SK-N-SH treated with all-trans-retinoic acid at 6 μM for 48 hours (cell line): ENCODE measurements around the gene ZGPAT.

Experiments used
- ATAC-seq: fragments of 200-7000 bp; cut with Tn5 transposase; 3 replicates; pipeline ENCODE4 v1.9.1; 2020; ENCODE audit warnings: mild to moderate bottlenecking, moderate library complexity
- ARNTL ChIP-seq: fragments of 450-650 bp; formaldehyde crosslinking; IDR thresholded peaks from 2 replicates; pipeline ENCODE4 v1.5.0; 2020; ENCODE audit warnings: low read depth, mild to moderate bottlenecking, moderate library complexity, borderline replicate concordance
- BACH2 ChIP-seq: fragments of 250-450 bp; sonication (Bioruptor Pico); IDR thresholded peaks from 2 replicates; pipeline ENCODE4 v1.9.0; 2021; ENCODE audit warnings: mild to moderate bottlenecking, borderline replicate concordance
- ESRRG ChIP-seq: fragments of 250-450 bp; sonication (Bioruptor Pico); IDR thresholded peaks from 2 replicates; pipeline ENCODE4 v1.6.1; 2021; ENCODE audit warnings: mild to moderate bottlenecking
- GLIS3 ChIP-seq: fragments of 250-450 bp; sonication (Bioruptor Pico); IDR thresholded peaks from 2 replicates; pipeline ENCODE4 v1.5.0; 2020; ENCODE audit warnings: mild to moderate bottlenecking, moderate library complexity
- ISL1 ChIP-seq: fragments of 250-450 bp; sonication (Bioruptor Pico); IDR thresholded peaks from 2 replicates; pipeline ENCODE4 v2.1.2; 2022; ENCODE audit warnings: mild to moderate bottlenecking, moderate library complexity
- OSR1 ChIP-seq: fragments of 250-450 bp; sonication (Bioruptor Pico); IDR thresholded peaks from 2 replicates; pipeline ENCODE4 v1.8.0; 2022; ENCODE audit warnings: moderate library complexity, mild to moderate bottlenecking, inconsistent platforms
- PPARA ChIP-seq: fragments of 250-450 bp; sonication (Bioruptor Pico); IDR thresholded peaks from 2 replicates; pipeline ENCODE4 v1.5.0; 2020; ENCODE audit warnings: mild to moderate bottlenecking, borderline replicate concordance
- RARB ChIP-seq: fragments of 250-450 bp; sonication (Bioruptor Pico); IDR thresholded peaks from 2 replicates; pipeline ENCODE4 v1.8.0; 2021; ENCODE audit warnings: mild to moderate bottlenecking, moderate library complexity
- SNAI2 ChIP-seq: fragments of 250-450 bp; sonication (Bioruptor Pico); IDR thresholded peaks from 2 replicates; pipeline ENCODE4 v1.5.0; 2020; ENCODE audit warnings: mild to moderate bottlenecking, moderate library complexity
- TCF4 ChIP-seq: fragments of 250-450 bp; sonication (Bioruptor Pico); IDR thresholded peaks from 2 replicates; pipeline ENCODE4 v1.8.0; 2021; ENCODE audit warnings: mild to moderate bottlenecking, moderate library complexity, borderline replicate concordance
- ZC3H10 ChIP-seq: fragments of 250-450 bp; sonication (Bioruptor Pico); IDR thresholded peaks from 2 replicates; pipeline ENCODE4 v1.5.1; 2021; ENCODE audit warnings: mild to moderate bottlenecking, moderate library complexity
- ZFP3 ChIP-seq: fragments of 250-450 bp; sonication (Bioruptor Pico); IDR thresholded peaks from 2 replicates; pipeline ENCODE4 v1.5.0; 2020; ENCODE audit warnings: mild to moderate bottlenecking, moderate library complexity
- ZNF70 ChIP-seq: fragments of 450-650 bp; formaldehyde crosslinking; IDR thresholded peaks from 2 replicates; pipeline ENCODE4 v1.5.0; 2020; ENCODE audit warnings: mild to moderate bottlenecking, moderate library complexity
- TF ChIP-seq, protein P1 (sequence below): fragments of 250-450 bp; sonication (Bioruptor Pico); IDR thresholded peaks from 2 replicates; pipeline ENCODE4 v1.8.0; 2021; ENCODE audit warnings: low read depth, mild to moderate bottlenecking, moderate library complexity, borderline replicate concordance
- TF ChIP-seq, protein P2 (sequence below): fragments of 250-450 bp; sonication (Bioruptor Pico); IDR thresholded peaks from 2 replicates; pipeline ENCODE4 v1.8.0; 2020; ENCODE audit warnings: mild to moderate bottlenecking, moderate library complexity, borderline replicate concordance
- TF ChIP-seq, protein P3 (sequence below): fragments of 250-450 bp; sonication (Bioruptor Pico); IDR thresholded peaks from 2 replicates; pipeline ENCODE4 v1.5.1; 2020; ENCODE audit warnings: low read depth, mild to moderate bottlenecking, moderate library complexity
- TF ChIP-seq, protein P4 (sequence below): fragments of 250-450 bp; sonication (Bioruptor Pico); IDR thresholded peaks from 2 replicates; pipeline ENCODE4 v1.5.0; 2020; ENCODE audit warnings: mild to moderate bottlenecking, moderate library complexity

The ZGPAT gene

DNA sequence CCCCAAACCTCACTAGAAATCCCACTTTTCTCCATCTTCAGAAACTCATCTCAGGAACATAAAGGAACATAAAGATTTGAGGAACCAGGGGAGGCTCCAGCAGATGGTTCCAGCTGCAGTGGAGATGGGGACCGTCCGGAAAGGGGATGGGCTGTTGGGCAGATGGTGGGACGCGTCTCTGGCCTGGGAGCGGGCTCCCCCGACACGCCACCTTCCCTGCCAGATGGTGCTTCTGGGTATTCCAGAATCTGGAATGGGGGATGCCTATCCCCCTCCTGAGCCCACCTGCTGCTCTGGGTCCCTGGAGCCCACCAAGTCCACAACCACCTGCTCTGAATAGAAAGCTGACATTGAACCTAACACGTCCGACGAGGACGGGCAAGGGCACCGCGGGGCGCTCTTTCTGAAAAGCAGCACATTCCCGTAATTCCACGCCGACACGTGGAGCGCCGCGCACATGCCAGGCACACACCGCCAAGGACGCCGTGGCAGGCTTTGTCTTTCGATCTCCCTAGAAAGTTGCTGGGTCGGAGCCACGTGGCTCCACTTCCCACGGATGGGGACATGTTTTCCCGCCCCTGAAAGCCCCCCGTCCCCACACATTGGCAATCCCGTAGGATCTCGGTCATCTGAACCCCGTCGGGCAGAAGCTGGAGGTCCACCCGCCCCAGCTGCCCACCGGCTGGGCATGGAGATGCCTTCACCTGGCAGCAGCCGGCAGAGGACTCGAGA is 59.0 kb downstream of the ZGPAT start (continued):
- TF ChIP-seq, protein P1, sequence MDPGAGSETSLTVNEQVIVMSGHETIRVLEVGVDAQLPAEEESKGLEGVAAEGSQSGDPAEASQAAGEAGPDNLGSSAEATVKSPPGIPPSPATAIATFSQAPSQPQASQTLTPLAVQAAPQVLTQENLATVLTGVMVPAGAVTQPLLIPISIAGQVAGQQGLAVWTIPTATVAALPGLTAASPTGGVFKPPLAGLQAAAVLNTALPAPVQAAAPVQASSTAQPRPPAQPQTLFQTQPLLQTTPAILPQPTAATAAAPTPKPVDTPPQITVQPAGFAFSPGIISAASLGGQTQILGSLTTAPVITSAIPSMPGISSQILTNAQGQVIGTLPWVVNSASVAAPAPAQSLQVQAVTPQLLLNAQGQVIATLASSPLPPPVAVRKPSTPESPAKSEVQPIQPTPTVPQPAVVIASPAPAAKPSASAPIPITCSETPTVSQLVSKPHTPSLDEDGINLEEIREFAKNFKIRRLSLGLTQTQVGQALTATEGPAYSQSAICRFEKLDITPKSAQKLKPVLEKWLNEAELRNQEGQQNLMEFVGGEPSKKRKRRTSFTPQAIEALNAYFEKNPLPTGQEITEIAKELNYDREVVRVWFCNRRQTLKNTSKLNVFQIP (CRISPR knock-in tag) = no peak

DNA sequence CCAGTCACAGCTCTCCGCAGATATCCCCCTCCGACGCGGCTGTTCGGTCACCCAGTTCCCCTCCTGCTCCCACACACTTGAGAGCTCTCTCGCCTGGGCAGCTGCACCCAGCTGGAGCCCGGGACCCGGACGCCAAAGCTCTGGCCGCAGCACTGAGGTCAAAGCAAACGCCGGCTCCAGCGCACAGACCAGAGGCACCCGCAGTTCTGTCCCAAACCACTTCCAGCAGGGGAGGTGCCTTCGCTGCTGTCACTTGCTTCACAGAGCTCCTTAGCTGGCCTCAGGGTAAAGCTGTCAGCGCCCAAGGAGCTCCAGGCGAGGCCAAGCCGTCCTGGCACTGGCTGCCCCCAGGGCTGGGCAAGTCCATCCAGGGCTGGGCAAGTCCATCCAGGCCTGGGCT is 59.6 kb downstream of the ZGPAT start:
- TF ChIP-seq SNAI2 (CRISPR knock-in tag) (no peak), ESRRG (no peak), GLIS3 (CRISPR knock-in tag) (no peak), BACH2 (no peak), ARNTL (no peak)
- TF ChIP-seq, protein P2, sequence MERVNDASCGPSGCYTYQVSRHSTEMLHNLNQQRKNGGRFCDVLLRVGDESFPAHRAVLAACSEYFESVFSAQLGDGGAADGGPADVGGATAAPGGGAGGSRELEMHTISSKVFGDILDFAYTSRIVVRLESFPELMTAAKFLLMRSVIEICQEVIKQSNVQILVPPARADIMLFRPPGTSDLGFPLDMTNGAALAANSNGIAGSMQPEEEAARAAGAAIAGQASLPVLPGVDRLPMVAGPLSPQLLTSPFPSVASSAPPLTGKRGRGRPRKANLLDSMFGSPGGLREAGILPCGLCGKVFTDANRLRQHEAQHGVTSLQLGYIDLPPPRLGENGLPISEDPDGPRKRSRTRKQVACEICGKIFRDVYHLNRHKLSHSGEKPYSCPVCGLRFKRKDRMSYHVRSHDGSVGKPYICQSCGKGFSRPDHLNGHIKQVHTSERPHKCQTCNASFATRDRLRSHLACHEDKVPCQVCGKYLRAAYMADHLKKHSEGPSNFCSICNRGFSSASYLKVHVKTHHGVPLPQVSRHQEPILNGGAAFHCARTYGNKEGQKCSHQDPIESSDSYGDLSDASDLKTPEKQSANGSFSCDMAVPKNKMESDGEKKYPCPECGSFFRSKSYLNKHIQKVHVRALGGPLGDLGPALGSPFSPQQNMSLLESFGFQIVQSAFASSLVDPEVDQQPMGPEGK = no peak
- TF ChIP-seq, protein P3, sequence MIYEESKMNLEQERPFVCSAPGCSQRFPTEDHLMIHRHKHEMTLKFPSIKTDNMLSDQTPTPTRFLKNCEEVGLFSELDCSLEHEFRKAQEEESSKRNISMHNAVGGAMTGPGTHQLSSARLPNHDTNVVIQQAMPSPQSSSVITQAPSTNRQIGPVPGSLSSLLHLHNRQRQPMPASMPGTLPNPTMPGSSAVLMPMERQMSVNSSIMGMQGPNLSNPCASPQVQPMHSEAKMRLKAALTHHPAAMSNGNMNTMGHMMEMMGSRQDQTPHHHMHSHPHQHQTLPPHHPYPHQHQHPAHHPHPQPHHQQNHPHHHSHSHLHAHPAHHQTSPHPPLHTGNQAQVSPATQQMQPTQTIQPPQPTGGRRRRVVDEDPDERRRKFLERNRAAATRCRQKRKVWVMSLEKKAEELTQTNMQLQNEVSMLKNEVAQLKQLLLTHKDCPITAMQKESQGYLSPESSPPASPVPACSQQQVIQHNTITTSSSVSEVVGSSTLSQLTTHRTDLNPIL (CRISPR knock-in tag) = no peak
- ATAC-seq = no peak; the same call in 2 of the 3 replicates

DNA sequence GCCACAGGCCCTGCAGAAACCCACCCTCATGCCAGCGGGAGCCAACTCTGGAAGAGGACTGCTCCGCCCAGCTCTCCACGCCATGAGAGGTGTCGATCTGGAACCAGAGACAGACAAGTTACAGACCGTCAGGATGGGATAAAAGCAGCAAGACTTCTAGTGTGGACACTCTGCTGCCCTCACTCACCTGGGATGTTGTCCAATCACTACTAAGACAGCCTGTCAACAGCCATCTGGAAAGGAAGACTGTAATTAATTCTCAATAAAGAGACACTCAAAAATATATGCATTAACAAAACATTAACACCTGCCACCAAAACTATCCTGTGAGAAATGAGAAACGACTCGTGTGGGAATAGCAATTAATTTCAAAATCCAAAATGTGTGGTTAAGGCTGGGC is 60.0 kb downstream of the ZGPAT start:
- TF ChIP-seq RARB (no peak), TCF4 (no peak), ZNF70 (CRISPR knock-in tag) (no peak)
- TF ChIP-seq, protein P1 (CRISPR knock-in tag) = no peak
- no peak for ATAC-seq

DNA sequence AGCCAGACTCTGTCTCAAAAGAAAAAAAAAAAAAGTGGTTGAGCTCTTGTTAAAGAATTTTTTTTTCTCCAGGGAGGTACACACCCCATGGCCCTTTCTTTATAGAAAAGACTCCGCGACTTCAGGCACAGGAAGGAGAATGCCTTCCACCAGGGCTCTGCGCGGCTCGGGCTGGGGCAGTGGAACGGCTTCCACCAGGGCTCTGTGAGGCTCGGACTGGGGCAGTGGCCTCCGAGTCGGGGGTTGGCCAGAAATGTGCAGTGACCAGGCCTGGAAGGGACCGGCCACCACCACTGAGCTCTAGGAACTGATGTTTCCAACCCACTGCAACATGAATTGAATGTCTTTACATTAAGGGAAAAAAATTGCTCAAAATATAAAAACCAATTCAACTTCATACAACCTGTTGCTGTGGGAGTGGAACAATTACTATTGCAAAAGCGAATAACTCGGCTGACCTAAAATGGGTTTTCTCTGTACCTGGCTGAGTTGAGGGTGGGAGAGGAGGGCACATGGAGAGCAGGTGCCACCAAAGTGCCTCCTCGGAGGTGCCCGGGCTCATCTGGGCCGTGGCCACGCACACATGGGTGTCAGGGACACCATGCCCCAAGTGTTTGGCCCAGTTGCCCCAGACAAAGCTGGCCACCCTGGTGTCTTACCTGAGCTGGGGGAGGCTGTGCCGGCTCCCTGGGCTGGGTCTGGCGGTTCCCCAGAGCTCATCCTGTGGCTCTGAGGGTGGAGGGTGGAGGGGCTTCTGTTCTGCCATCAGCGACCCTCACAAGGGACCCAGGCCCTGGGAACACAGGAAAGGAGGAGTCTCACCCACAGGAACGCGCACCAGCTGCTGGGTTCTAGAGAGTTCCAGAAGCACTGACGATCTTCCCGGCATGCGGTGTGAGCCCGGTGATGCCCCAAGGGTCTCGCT is 61.0 kb downstream of the ZGPAT start:
- ATAC-seq = no peak
- TF ChIP-seq ZNF70 (CRISPR knock-in tag) = no peak
- TF ChIP-seq PPARA (CRISPR knock-in tag) = no peak
- TF ChIP-seq ISL1 (CRISPR knock-in tag) = no peak
- TF ChIP-seq OSR1 (CRISPR knock-in tag) = no peak
- TF ChIP-seq ZFP3 (CRISPR knock-in tag) = no peak
- no peak for TF ChIP-seq ZC3H10
- no peak for TF ChIP-seq GLIS3 (CRISPR knock-in tag)

DNA sequence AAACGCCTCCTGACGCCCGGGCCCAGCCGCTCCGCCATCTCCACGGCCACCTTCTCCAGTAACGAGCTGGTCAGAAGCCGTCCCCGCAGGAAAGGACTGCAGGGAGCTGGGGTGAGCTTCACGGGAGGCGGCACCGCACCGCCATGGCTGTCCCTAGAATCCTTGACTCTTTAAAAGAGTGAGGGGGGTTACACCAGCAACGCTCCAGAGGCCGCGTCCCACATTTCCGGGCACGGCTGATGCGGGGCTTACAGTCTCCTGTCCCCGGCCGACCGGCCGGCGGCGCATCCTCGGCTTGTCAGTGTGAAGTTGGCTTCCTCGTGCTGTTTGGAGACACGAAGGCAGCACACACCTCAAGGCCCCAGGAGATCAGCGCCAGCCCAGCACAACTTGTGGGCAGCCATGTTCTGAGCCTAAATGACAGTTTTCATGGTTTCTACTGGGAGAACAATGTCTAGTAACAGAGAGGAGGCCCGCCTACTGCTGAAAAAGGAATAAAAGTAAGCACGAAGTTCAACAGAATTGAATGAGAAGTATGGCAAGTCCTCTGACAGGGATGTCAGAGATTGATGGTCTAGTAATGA is 62.1 kb downstream of the ZGPAT start:
- ATAC-seq = no peak
- TF ChIP-seq ARNTL (no peak), RARB (no peak), BACH2 (no peak), ZFP3 (CRISPR knock-in tag) (no peak), GLIS3 (CRISPR knock-in tag) (no peak)
- TF ChIP-seq, protein P2 = no peak
- TF ChIP-seq, protein P4, sequence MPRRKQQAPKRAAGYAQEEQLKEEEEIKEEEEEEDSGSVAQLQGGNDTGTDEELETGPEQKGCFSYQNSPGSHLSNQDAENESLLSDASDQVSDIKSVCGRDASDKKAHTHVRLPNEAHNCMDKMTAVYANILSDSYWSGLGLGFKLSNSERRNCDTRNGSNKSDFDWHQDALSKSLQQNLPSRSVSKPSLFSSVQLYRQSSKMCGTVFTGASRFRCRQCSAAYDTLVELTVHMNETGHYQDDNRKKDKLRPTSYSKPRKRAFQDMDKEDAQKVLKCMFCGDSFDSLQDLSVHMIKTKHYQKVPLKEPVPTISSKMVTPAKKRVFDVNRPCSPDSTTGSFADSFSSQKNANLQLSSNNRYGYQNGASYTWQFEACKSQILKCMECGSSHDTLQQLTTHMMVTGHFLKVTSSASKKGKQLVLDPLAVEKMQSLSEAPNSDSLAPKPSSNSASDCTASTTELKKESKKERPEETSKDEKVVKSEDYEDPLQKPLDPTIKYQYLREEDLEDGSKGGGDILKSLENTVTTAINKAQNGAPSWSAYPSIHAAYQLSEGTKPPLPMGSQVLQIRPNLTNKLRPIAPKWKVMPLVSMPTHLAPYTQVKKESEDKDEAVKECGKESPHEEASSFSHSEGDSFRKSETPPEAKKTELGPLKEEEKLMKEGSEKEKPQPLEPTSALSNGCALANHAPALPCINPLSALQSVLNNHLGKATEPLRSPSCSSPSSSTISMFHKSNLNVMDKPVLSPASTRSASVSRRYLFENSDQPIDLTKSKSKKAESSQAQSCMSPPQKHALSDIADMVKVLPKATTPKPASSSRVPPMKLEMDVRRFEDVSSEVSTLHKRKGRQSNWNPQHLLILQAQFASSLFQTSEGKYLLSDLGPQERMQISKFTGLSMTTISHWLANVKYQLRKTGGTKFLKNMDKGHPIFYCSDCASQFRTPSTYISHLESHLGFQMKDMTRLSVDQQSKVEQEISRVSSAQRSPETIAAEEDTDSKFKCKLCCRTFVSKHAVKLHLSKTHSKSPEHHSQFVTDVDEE = no peak
- TF ChIP-seq, protein P1 (CRISPR knock-in tag) = no peak
